ENCODE results near the gene FOXA3. TPM values are rescaled to one million over a fixed set of nuclear protein-coding genes. Genes with fewer than 3 reads are reported as not detected.

FOXA3 gene
- total and polyA plus RNA-seq, 2 of the 4 experiments (the other 2 are of a cell fraction): not detected

DNA sequence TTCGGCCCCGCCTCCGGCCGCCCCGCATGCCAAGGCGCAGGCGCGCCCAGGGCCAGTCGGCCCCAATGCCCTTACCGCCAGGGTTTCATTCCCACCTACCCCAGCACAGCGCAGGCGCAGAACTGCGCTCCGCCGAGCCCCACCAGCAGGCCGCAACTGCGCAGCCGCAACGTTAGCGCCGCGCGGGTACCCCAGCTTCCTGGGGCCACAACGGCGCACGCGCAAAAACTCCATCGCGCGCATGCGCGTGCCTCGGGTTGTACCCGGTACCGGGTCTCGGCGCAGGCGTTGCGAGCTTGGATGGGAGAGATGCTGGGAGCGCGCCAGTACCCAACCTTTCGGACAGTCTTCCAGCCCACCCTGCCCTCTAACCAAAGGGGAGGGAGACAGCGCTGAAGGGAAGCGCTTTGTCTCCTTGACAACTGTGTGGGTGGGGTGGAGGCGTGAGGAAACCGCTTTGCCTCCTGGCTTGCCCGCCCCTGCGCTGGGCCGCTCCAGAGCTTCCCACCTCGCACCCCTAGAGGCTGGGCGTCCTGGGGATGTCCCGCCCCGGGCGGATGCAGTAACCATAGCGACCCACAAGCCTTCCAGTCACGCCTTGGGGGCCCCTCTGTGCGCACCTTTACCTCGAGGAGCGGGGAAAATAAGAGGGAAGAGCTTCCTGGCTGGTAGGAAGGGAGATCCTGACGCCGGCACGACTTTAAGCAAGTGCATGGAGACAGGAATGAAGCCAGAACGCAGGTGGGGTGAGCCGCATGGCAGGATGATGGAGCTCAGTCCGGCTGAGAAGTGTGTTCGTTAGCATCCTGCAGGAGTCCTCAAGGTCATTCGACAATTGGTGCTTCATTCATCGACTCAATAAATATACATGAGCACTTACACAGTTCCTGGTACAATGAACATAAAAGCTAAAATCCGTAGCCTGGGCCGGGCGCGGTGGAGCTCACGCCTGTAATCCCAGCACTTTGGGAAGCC lies 38.8 kb downstream of the FOXA3 start:
- H3K27ac ChIP-seq (ENCODE audit: insufficient read depth, low read length): peak overlapping the region; percentile 68
- POLR2A ChIA-PET (ENCODE audit: unreplicated experiment): no interaction called here
- H3K18ac ChIP-seq (ENCODE audit: low read depth, low read length): no peak overlapping the region
- peak overlapping the region; percentile 75 for H3K9ac ChIP-seq (ENCODE audit: low read depth, low read length)
- H3K9me3 ChIP-seq (ENCODE audit: control insufficient read depth, insufficient read depth, low read length): no peaks in the 10 kb centered on the region
- peaks cover 14% of the 10 kb centered on the region for H3K36me3 ChIP-seq (ENCODE audit: control insufficient read depth, insufficient read depth, low read length)
- no peak for TF ChIP-seq POLR2A (IDR thresholded peaks at IDR 0.05; ENCODE audit: low read depth, low read length)
- peak; percentile 86 for TF ChIP-seq MAZ (IDR thresholded peaks at IDR 0.05; ENCODE audit: borderline replicate concordance, low read depth, low read length)
- TF ChIP-seq CEBPB (IDR thresholded peaks at IDR 0.05; ENCODE audit: low read depth, low read length): no peak
- TF ChIP-seq, protein P1, sequence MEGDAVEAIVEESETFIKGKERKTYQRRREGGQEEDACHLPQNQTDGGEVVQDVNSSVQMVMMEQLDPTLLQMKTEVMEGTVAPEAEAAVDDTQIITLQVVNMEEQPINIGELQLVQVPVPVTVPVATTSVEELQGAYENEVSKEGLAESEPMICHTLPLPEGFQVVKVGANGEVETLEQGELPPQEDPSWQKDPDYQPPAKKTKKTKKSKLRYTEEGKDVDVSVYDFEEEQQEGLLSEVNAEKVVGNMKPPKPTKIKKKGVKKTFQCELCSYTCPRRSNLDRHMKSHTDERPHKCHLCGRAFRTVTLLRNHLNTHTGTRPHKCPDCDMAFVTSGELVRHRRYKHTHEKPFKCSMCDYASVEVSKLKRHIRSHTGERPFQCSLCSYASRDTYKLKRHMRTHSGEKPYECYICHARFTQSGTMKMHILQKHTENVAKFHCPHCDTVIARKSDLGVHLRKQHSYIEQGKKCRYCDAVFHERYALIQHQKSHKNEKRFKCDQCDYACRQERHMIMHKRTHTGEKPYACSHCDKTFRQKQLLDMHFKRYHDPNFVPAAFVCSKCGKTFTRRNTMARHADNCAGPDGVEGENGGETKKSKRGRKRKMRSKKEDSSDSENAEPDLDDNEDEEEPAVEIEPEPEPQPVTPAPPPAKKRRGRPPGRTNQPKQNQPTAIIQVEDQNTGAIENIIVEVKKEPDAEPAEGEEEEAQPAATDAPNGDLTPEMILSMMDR (conservative IDR thresholded peaks at IDR 0.05; ENCODE audit: low read depth, low read length): peak; percentile 2; the same call in 1 of the 2 replicates
- TF ChIP-seq RCOR1 (IDR thresholded peaks at IDR 0.05; ENCODE audit: insufficient replicate concordance, low read length): peak; percentile 44
- TF ChIP-seq NFE2L2 (IDR thresholded peaks at IDR 0.05; ENCODE audit: low read depth, low read length): no peak
- TF ChIP-seq MXI1 (IDR thresholded peaks at IDR 0.05; ENCODE audit: borderline replicate concordance, low read depth, low read length): no peak
- H3K4me2 ChIP-seq (ENCODE audit: low read depth, low read length): peak overlapping the region; percentile 77
- H4K20me1 ChIP-seq (ENCODE audit: insufficient read depth, low read length): 0 out of 2 replicates have a peak, but pooled peaks cover 9% of the 10 kb centered on the region
- WGBS, 2 experiments (ENCODE audit: extremely low coverage in 2 of 2, insufficient read length in 1 of 2): 9% methylated on average over 20 of the region's 73 CpGs; no CpG with 5 or more reads in 1 of the 2 experiments
- peak overlapping the region; percentile 91 for H3K4ac ChIP-seq (ENCODE audit: low read depth, low read length)
- H3K4me3 ChIP-seq (ENCODE audit: insufficient read depth, low read depth, low read length): peak overlapping the region; percentile 56
- peak overlapping the region; percentile 70; the same call in 1 of the 2 replicates for H3K23ac ChIP-seq (ENCODE audit: low read depth, low read length)
- H2AK5ac ChIP-seq (ENCODE audit: low read depth, low read length): 0 out of 2 replicates have a peak overlapping the region, but pooled peaks have one; percentile 7
- no peak overlapping the region for H2BK15ac ChIP-seq (ENCODE audit: low read depth, low read length)
- H3K9me1 ChIP-seq (ENCODE audit: insufficient read depth, low read length): peaks cover 7% of the 10 kb centered on the region; the same call in 1 of the 2 replicates
- peaks cover 9 to 21% of the 10 kb centered on the region in 2 experiments for H3K79me1 ChIP-seq (ENCODE audit: low read depth in 1 of 2, low read length in 2 of 2)
- CTCF ChIA-PET: interaction anchor here (0.6 kb wide), 1 partner anchor 1837 kb away, joined by 3 read pairs; no protein-coding TSS in a partner anchor
- H2BK120ac ChIP-seq (ENCODE audit: low read depth, low read length): peak overlapping the region; percentile 21; the same call in 1 of the 2 replicates
- DNase-seq (peak; percentile 96), ATAC-seq (ENCODE audit: low read depth) (peak; percentile 93)
- no peak overlapping the region; the same call in 1 of the 2 replicates for H3K56ac ChIP-seq (ENCODE audit: extremely low read depth, insufficient read depth, low read length)
- 0 out of 2 replicates have a peak, but pooled peaks cover 4% of the 10 kb centered on the region for H3K4me1 ChIP-seq (ENCODE audit: control insufficient read depth, insufficient read depth, low read length)
- H2AK9ac ChIP-seq (replicated peaks; ENCODE audit: low read depth, low read length, poor library complexity): peak overlapping the region; percentile 85
- peak overlapping the region; percentile 52 for H2BK5ac ChIP-seq (ENCODE audit: low read depth, low read length, poor library complexity, severe bottlenecking)
- no peak overlapping the region; the same call in 1 of the 2 replicates for H2BK20ac ChIP-seq (ENCODE audit: low read depth, low read length)
- peak overlapping the region; percentile 99 for H2AFZ ChIP-seq (replicated peaks; ENCODE audit: low read length, poor library complexity)
- no peaks in the 10 kb centered on the region for H3K27me3 ChIP-seq (ENCODE audit: control insufficient read depth, insufficient read depth, low read length)
- H4K91ac ChIP-seq (ENCODE audit: insufficient read depth, low read depth, low read length): peak overlapping the region; percentile 86
- in situ Hi-C loops (cut with MboI; ENCODE audit: low sequenced_read_pairs): no loop called here
- dilution Hi-C loops (cut with HindIII; ENCODE audit: low sequenced_read_pairs, unreplicated experiment): no loop called here
- BruUV-seq (replicated peaks): no TSS peak
- peak overlapping the region; percentile 65; the same call in 1 of the 2 replicates for H3K14ac ChIP-seq (replicated peaks; ENCODE audit: low read depth, low read length)
- intact Hi-C loops (cut with micrococcal nuclease): no loop called here
- peak overlapping the region; percentile 69 to 95 for H4K8ac ChIP-seq (ENCODE audit: low read depth in 2 of 2, low read length in 2 of 2)
- peak overlapping the region; percentile 66 for H4K5ac ChIP-seq (ENCODE audit: low read depth, low read length)

Measured in IMR-90 (cell line).